ENCODE results near the gene FKBP7. TPM values are rescaled to one million over a fixed set of nuclear protein-coding genes. Genes with fewer than 3 reads are reported as not detected.

FKBP7 gene
- polyA plus RNA-seq, 1 donor (not counting 4 experiments of a cell fraction or from before 2014, with no cell fraction given), result 2.4 TPM

DNA sequence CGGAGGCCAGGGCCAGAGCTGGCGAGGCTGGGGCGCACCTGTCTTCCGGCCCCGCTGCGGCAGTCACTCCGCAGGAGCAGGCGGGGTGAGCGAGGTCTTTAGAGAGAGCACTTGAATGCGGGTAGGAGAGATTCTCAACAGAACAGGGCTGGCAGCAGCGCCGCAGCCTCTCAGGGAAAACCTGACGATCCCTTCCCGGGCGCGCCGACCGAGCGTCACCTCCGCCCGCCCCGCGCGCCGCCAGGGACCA lies 28.0 kb downstream of the FKBP7 start:
- Histone ChIP-seq H3K9me3 (ENCODE audit: control insufficient read depth, low read depth, low read length) (no peaks in the 10 kb centered on the region), H3K27ac (ENCODE audit: control insufficient read depth, insufficient read depth, low read length) (peak overlapping the region; percentile 96), H3K4me1 (ENCODE audit: control insufficient read depth, extremely low read depth, insufficient read depth, low read length) (peaks cover 21% of the 10 kb centered on the region), H2AFZ (ENCODE audit: control insufficient read depth, low read length) (peak overlapping the region; percentile 53), H3K9ac (ENCODE audit: control insufficient read depth, extremely low read depth, insufficient read depth, low read length) (peak overlapping the region; percentile 95), H3K4me2 (ENCODE audit: control insufficient read depth, extremely low read depth, insufficient read depth, low read depth, low read length) (peak overlapping the region; percentile 83), H3K36me3 (ENCODE audit: control insufficient read depth in 2 of 2, extremely low read depth in 1 of 2, insufficient read depth in 2 of 2, low read length in 2 of 2) (peaks cover 1 to 2% of the 10 kb centered on the region in 2 experiments), H4K20me1 (ENCODE audit: control insufficient read depth, extremely low read depth, insufficient read depth, low read length) (no peaks in the 10 kb centered on the region), H3K9me1 (ENCODE audit: control insufficient read depth, extremely low read depth, insufficient read depth, low read length) (no peaks in the 10 kb centered on the region), H3K27me3 (ENCODE audit: control insufficient read depth, extremely low read depth, insufficient read depth, low read length) (no peaks in the 10 kb centered on the region), H3K79me2 (ENCODE audit: control insufficient read depth, insufficient read depth, low read length) (peaks cover 25% of the 10 kb centered on the region), H3K4me3 (ENCODE audit: control insufficient read depth in 2 of 3, extremely low read depth in 1 of 3, insufficient read depth in 2 of 3, low read depth in 1 of 3, low read length in 3 of 3) (peak overlapping the region; percentile 74 to 95 (median 83))
- DNase-seq (ENCODE audit: low read depth, low spot score) (no peak), FAIRE-seq (no peak)
- dilution Hi-C loops (cut with MboI; ENCODE audit: extremely low pct_ligation_motif_present, low sequenced_read_pairs), result no loop called here
- no peak for TF ChIP-seq EZH2 (IDR thresholded peaks at IDR 0.05; ENCODE audit: low read length)
- TF ChIP-seq, protein P1, sequence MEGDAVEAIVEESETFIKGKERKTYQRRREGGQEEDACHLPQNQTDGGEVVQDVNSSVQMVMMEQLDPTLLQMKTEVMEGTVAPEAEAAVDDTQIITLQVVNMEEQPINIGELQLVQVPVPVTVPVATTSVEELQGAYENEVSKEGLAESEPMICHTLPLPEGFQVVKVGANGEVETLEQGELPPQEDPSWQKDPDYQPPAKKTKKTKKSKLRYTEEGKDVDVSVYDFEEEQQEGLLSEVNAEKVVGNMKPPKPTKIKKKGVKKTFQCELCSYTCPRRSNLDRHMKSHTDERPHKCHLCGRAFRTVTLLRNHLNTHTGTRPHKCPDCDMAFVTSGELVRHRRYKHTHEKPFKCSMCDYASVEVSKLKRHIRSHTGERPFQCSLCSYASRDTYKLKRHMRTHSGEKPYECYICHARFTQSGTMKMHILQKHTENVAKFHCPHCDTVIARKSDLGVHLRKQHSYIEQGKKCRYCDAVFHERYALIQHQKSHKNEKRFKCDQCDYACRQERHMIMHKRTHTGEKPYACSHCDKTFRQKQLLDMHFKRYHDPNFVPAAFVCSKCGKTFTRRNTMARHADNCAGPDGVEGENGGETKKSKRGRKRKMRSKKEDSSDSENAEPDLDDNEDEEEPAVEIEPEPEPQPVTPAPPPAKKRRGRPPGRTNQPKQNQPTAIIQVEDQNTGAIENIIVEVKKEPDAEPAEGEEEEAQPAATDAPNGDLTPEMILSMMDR (optimal IDR thresholded peaks at IDR 0.05 in 1 of 3, IDR thresholded peaks at IDR 0.05 in 1 of 3, conservative IDR thresholded peaks at IDR 0.05 in 1 of 3; ENCODE audit: extremely low read depth in 1 of 3, insufficient read depth in 2 of 3, low read length in 3 of 3), result no peak

DNA sequence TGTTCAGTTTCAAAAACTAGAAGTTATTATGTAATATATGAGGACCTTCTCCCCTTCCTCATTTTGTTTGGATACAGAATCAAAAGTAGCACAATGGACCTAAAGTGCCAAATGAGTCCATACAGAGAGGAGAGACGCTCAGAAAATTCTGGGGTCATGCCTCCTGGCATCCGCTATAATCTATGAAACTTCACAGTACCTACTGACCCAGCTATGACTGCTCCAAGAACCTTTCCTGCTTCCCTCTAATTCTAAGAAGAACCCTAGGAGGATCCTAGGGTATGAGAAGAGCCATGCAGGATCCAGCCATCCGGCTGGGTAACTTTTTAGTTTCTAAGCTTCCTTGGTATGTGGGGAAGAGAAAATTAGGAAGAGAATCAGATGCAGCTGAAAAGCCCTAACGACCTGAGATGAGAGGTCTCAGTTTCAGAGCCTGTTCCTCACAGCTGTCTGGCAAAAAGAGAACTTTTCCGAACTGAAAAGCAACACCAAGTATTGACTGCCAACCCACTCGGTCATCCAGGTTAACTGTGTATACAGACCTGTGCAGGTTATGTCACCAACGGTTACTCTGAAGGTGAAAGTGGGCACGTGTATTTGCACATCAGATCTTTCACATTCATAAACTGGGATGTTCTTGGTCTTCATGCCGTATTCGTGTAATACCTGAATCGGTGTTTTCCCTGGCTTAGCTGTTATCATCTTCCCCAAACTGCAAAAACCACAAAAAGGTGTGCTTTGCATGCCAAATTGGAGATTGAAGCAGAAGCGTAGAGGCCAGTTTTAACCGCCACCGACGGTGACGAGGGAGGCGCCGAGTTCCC lies 28.5 kb downstream of the FKBP7 start:
- FAIRE-seq, result peak; percentile 61

More for the DNA sequence above, 28.5 kb downstream of the FKBP7 start:
- dilution Hi-C loops (cut with MboI; ENCODE audit: extremely low pct_ligation_motif_present, low sequenced_read_pairs), result no loop called here
- peak overlapping the region; percentile 74 to 95 (median 83) for H3K4me3 ChIP-seq (ENCODE audit: control insufficient read depth in 2 of 3, extremely low read depth in 1 of 3, insufficient read depth in 2 of 3, low read depth in 1 of 3, low read length in 3 of 3)
- TF ChIP-seq EZH2 (IDR thresholded peaks at IDR 0.05; ENCODE audit: low read length), result no peak
- TF ChIP-seq, protein P1 (optimal IDR thresholded peaks at IDR 0.05 in 1 of 3, IDR thresholded peaks at IDR 0.05 in 1 of 3, conservative IDR thresholded peaks at IDR 0.05 in 1 of 3; ENCODE audit: extremely low read depth in 1 of 3, insufficient read depth in 2 of 3, low read length in 3 of 3), result no peak
- peaks cover 25% of the 10 kb centered on the region for H3K79me2 ChIP-seq (ENCODE audit: control insufficient read depth, insufficient read depth, low read length)
- no peaks in the 10 kb centered on the region for H3K27me3 ChIP-seq (ENCODE audit: control insufficient read depth, extremely low read depth, insufficient read depth, low read length)
- H3K9me1 ChIP-seq (ENCODE audit: control insufficient read depth, extremely low read depth, insufficient read depth, low read length), result no peaks in the 10 kb centered on the region
- H3K27ac ChIP-seq (ENCODE audit: control insufficient read depth, insufficient read depth, low read length), result peak overlapping the region; percentile 96
- H3K4me2 ChIP-seq (ENCODE audit: control insufficient read depth, extremely low read depth, insufficient read depth, low read depth, low read length), result peak overlapping the region; percentile 83
- DNase-seq (ENCODE audit: low read depth, low spot score), result no peak
- peaks cover 21% of the 10 kb centered on the region for H3K4me1 ChIP-seq (ENCODE audit: control insufficient read depth, extremely low read depth, insufficient read depth, low read length)
- H3K9ac ChIP-seq (ENCODE audit: control insufficient read depth, extremely low read depth, insufficient read depth, low read length), result peak overlapping the region; percentile 95
- H2AFZ ChIP-seq (ENCODE audit: control insufficient read depth, low read length), result peak overlapping the region; percentile 53
- no peaks in the 10 kb centered on the region for H4K20me1 ChIP-seq (ENCODE audit: control insufficient read depth, extremely low read depth, insufficient read depth, low read length)
- peaks cover 1 to 7% of the 10 kb centered on the region in 2 experiments for H3K36me3 ChIP-seq (ENCODE audit: control insufficient read depth in 2 of 2, extremely low read depth in 1 of 2, insufficient read depth in 2 of 2, low read length in 2 of 2)
- no peaks in the 10 kb centered on the region for H3K9me3 ChIP-seq (ENCODE audit: control insufficient read depth, low read depth, low read length)
